Right lobe of liver (tissue), 4 donors: ENCODE measurements around the gene DSC1.

ENCODE experiments used
- CTCF ChIP-seq, 4 donors: fragments of 200-600 bp in 3 of 4; fragments of 450-650 bp in 1 of 4; IDR thresholded peaks; one replicate each; pipeline versions ENCODE4 v1.5.1 to v1.8.0; 2016 to 2022; ENCODE audit warnings: antibody characterized with exemption in 4 of 4, mild to moderate bottlenecking in 2 of 4
- POLR2A ChIP-seq: fragments of 450-650 bp; IDR thresholded peaks from one replicate; pipeline ENCODE4 v1.6.1; 2017; ENCODE audit warnings: antibody characterized with exemption, mild to moderate bottlenecking
- donor health status: DM: no; HTN: no; CAD: no.
- donor health status: DM: no; HTN: no; CAD: no.
- donor health status: DM: no; HTN: yes; CAD: no.

- TF ChIP-seq CTCF (IDR thresholded peaks at IDR 0.05) (no peak), POLR2A (no peak)
Observed at GRCh38 chr18:31197676-31198075, 35.0 kb upstream of the DSC1 start.
